Glutamatergic neuron (in vitro differentiated cells): ENCODE data around the gene SCN1B. TPM values are rescaled to one million over a fixed set of nuclear protein-coding genes. Genes with fewer than 3 reads are reported as not detected.

ENCODE experiments used
- DNase-seq: peaks from one replicate; pipeline ENCODE4 v3.0.0; 2022
- H3K27ac Mint-ChIP-seq: one replicate; pipeline ENCODE4 v1.8.0; 2020; ENCODE audit warnings: mild to moderate bottlenecking, mixed read lengths, inconsistent platforms; ENCODE audit not compliant: unreplicated experiment
- H3K27me3 Mint-ChIP-seq: one replicate; pipeline ENCODE4 v1.8.0; 2020; ENCODE audit warnings: mild to moderate bottlenecking, moderate library complexity, mixed read lengths, inconsistent platforms; ENCODE audit not compliant: unreplicated experiment
- H3K36me3 Mint-ChIP-seq: one replicate; pipeline ENCODE4 v1.8.0; 2020; ENCODE audit warnings: mild to moderate bottlenecking, mixed read lengths, inconsistent platforms; ENCODE audit not compliant: unreplicated experiment
- H3K4me1 Mint-ChIP-seq: one replicate; pipeline ENCODE4 v1.8.0; 2020; ENCODE audit warnings: mild to moderate bottlenecking, low read depth, mixed read lengths, inconsistent platforms; ENCODE audit not compliant: unreplicated experiment
- H3K4me3 Mint-ChIP-seq: one replicate; pipeline ENCODE4 v1.8.0; 2020; ENCODE audit warnings: mild to moderate bottlenecking, mixed read lengths, inconsistent platforms; ENCODE audit not compliant: unreplicated experiment
- H3K9me3 Mint-ChIP-seq: one replicate; pipeline ENCODE4 v1.8.0; 2020; ENCODE audit warnings: mild to moderate bottlenecking, moderate library complexity, mixed read lengths, inconsistent platforms; ENCODE audit not compliant: unreplicated experiment
- CTCF ChIP-seq: fragments of 200-600 bp; sonication (generic); IDR thresholded peaks from one replicate; pipeline ENCODE4 v1.5.0; 2021; ENCODE audit not compliant: partially characterized antibody, unreplicated experiment
- total RNA-seq: library from RNA; stranded (reverse); fragmentation: NEBNext Ultra II Directional; extraction: Animal tissue kit (Norgen Biotek cat#: 25700); gene quantifications from one replicate; pipeline ENCODE4 v1.2.1, GENCODE V29; 2021; ENCODE audit not compliant: unreplicated experiment

SCN1B gene
- total RNA-seq, 1 donor from 2014 or later = 12.0 TPM

DNA sequence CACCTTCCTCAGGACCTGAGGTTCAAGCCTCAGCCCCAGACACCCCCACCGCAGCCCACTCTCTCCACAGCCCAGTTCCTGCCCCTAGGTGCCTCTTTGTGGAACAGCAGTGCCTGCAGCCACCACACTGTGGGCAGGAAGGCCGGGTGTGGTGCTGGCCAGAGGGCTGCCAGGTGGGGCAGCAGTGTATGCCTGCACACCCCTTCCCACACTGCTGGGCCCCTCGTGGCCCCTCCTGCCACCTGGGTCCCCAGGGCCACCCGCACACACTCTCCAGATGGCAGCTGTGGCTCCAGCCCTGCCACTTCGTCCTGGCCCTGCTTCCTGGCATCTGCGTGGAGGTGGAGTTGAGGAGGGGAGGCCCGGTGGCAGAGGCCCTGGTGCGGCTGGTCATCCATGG is 46.4 kb downstream of the SCN1B start:
- peaks cover 18% of the 10 kb centered on the region for H3K4me1 Mint-ChIP-seq
- peaks cover 19% of the 10 kb centered on the region for H3K27me3 Mint-ChIP-seq
- H3K4me3 Mint-ChIP-seq = no peak overlapping the region
- H3K27ac Mint-ChIP-seq = peak overlapping the region; percentile 75
- DNase-seq = no peak
- no peaks in the 10 kb centered on the region for H3K36me3 Mint-ChIP-seq
- H3K9me3 Mint-ChIP-seq = peaks cover 12% of the 10 kb centered on the region
- no peak for TF ChIP-seq CTCF

GRCh38 chr19:35077411-35078223 is 47.3 kb downstream of the SCN1B start:
- TF ChIP-seq CTCF = no peak
- peak overlapping the region; percentile 30 for H3K4me3 Mint-ChIP-seq
- no peaks in the 10 kb centered on the region for H3K36me3 Mint-ChIP-seq
- H3K27me3 Mint-ChIP-seq = peaks cover 22% of the 10 kb centered on the region
- no peak for DNase-seq
- H3K9me3 Mint-ChIP-seq = peaks cover 14% of the 10 kb centered on the region
- peaks cover 20% of the 10 kb centered on the region for H3K4me1 Mint-ChIP-seq
- H3K27ac Mint-ChIP-seq = peak overlapping the region; percentile 75

DNA sequence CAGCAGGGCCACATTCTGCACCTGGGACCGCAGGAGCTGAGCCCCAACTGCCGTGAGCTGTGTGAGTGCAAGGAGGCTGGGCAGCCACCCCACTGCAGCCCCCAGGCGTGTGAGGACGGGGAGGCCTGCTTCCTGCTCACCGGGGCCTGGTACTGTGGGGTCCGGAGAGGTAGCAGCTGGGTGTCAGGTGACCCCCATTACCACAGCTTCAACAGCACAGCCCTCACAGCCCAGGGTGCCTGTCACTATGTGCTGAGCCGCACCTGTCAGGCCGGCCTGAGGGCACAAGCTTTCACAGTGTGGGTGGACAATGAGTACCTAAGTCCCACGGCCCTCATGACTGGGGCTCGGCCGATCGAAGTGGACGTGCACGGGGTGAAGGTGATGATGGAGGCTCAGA is 49.6 kb downstream of the SCN1B start:
- Mint-ChIP-seq H3K9me3 (peaks cover 15% of the 10 kb centered on the region), H3K4me3 (no peak overlapping the region), H3K36me3 (no peaks in the 10 kb centered on the region), H3K27ac (no peak overlapping the region), H3K4me1 (peaks cover 20% of the 10 kb centered on the region), H3K27me3 (peaks cover 25% of the 10 kb centered on the region)
- DNase-seq = no peak
- TF ChIP-seq CTCF = no peak

GRCh38 chr19:35080613-35081170 is 50.4 kb downstream of the SCN1B start:
- Mint-ChIP-seq H3K4me1 (peaks cover 18% of the 10 kb centered on the region), H3K27ac (no peak overlapping the region), H3K4me3 (no peak overlapping the region), H3K27me3 (peaks cover 25% of the 10 kb centered on the region), H3K36me3 (no peaks in the 10 kb centered on the region), H3K9me3 (peaks cover 15% of the 10 kb centered on the region)
- no peak for DNase-seq
- no peak for TF ChIP-seq CTCF

DNA sequence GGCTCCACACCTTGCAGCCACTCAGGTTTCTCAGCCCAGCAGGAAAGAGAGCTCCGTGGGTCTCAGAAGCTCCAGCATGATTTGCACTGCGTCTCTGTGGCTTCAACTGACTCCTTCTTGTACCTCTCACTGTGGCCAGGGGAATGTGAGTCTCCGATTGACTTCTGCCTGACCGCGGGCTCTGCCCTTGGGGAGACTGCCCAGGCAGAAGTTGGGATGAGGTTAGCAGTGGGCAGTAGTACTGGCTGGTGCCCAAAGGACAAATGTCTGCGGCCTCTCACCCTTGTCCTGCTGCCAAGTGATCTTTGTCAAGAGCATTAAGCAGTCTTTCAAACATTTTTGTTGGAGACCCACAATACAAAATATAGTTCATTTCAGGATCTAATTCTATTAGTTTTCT is 50.9 kb downstream of the SCN1B start:
- DNase-seq = no peak
- no peaks in the 10 kb centered on the region for H3K36me3 Mint-ChIP-seq
- H3K4me3 Mint-ChIP-seq = no peak overlapping the region
- peaks cover 25% of the 10 kb centered on the region for H3K27me3 Mint-ChIP-seq
- peaks cover 15% of the 10 kb centered on the region for H3K9me3 Mint-ChIP-seq
- peaks cover 18% of the 10 kb centered on the region for H3K4me1 Mint-ChIP-seq
- H3K27ac Mint-ChIP-seq = no peak overlapping the region
- no peak for TF ChIP-seq CTCF
